Neutrophil (primary cell): Measurements from ENCODE around the gene AKAP6.

Source experiments
- H3K27ac ChIP-seq: fragments of 200-600 bp; sonication (generic); 2 replicates; pipeline ENCODE4 v1.5.1; 2016; ENCODE audit warnings: mild to moderate bottlenecking, moderate library complexity
- H3K27me3 ChIP-seq: fragments of 200-600 bp; sonication (generic); 2 replicates; pipeline ENCODE4 v1.6.0; 2016; ENCODE audit warnings: mild to moderate bottlenecking
- H3K36me3 ChIP-seq: fragments of 200-600 bp; sonication (generic); 2 replicates; pipeline ENCODE4 v1.5.1; 2017
- H3K4me1 ChIP-seq, 2 experiments: fragments of 200-600 bp in 1 of 2; sonication (generic) in 1 of 2; 1 replicate in 1 of 2; 2 replicates in 1 of 2; pipeline versions ENCODE4 v1.5.1 to v1.6.1; 2013 to 2016; ENCODE audit warnings: low read depth in 1 of 2, low read length in 1 of 2, mild to moderate bottlenecking in 1 of 2, moderate library complexity in 1 of 2; ENCODE audit not compliant: control insufficient read depth in 1 of 2, insufficient read depth in 1 of 2
- H3K4me3 ChIP-seq, 2 experiments: fragments of 200-600 bp in 1 of 2; sonication (generic) in 1 of 2; 1 replicate in 1 of 2; 2 replicates in 1 of 2; pipeline ENCODE4 v1.5.1; 2013 to 2016; ENCODE audit warnings: low read depth in 1 of 2, low read length in 1 of 2, mild to moderate bottlenecking in 1 of 2, moderate library complexity in 1 of 2
- H3K9me3 ChIP-seq: fragments of 200-600 bp; sonication (generic); 2 replicates; pipeline ENCODE4 v1.5.1; 2016
- CTCF ChIP-seq: fragments of 200-600 bp; sonication (generic); IDR thresholded peaks from 2 replicates; pipeline ENCODE4 v1.5.1; 2016; ENCODE audit warnings: antibody characterized with exemption

Gene AKAP6

GRCh38 chr14:32701475-32701874, 372.4 kb downstream of the AKAP6 start:
- Histone ChIP-seq H3K27me3 (no peaks in the 10 kb centered on the region), H3K27ac (no peak overlapping the region), H3K36me3 (no peaks in the 10 kb centered on the region), H3K4me3 (no peak overlapping the region), H3K9me3 (no peaks in the 10 kb centered on the region), H3K4me1 (no peaks in the 10 kb centered on the region)
- no peak for TF ChIP-seq CTCF

- no peaks in the 10 kb centered on the region for H3K9me3 ChIP-seq
- TF ChIP-seq CTCF: no peak
- H3K27ac ChIP-seq: no peak overlapping the region
- H3K36me3 ChIP-seq: no peaks in the 10 kb centered on the region
- no peaks in the 10 kb centered on the region for H3K4me1 ChIP-seq
- H3K4me3 ChIP-seq: no peak overlapping the region
- H3K27me3 ChIP-seq: no peaks in the 10 kb centered on the region
Measured at GRCh38 chr14:32702088-32702487, 373.0 kb downstream of the AKAP6 start.

GRCh38 chr14:32702562-32702961, 373.5 kb downstream of the AKAP6 start:
- no peaks in the 10 kb centered on the region for H3K27me3 ChIP-seq
- no peaks in the 10 kb centered on the region for H3K4me1 ChIP-seq
- no peak overlapping the region for H3K27ac ChIP-seq
- H3K4me3 ChIP-seq: no peak overlapping the region
- no peaks in the 10 kb centered on the region for H3K9me3 ChIP-seq
- no peaks in the 10 kb centered on the region for H3K36me3 ChIP-seq
- TF ChIP-seq CTCF: no peak

- no peaks in the 10 kb centered on the region for H3K4me1 ChIP-seq
- H3K4me3 ChIP-seq: no peak overlapping the region
- no peak overlapping the region for H3K27ac ChIP-seq
- no peaks in the 10 kb centered on the region for H3K9me3 ChIP-seq
- no peak for TF ChIP-seq CTCF
- H3K36me3 ChIP-seq: no peaks in the 10 kb centered on the region
- H3K27me3 ChIP-seq: no peaks in the 10 kb centered on the region
Measured at GRCh38 chr14:32703183-32703621, 374.1 kb downstream of the AKAP6 start.

GRCh38 chr14:32706721-32707519, 377.8 kb downstream of the AKAP6 start:
- Histone ChIP-seq H3K4me1 (no peaks in the 10 kb centered on the region), H3K36me3 (no peaks in the 10 kb centered on the region), H3K27me3 (no peaks in the 10 kb centered on the region), H3K4me3 (no peak overlapping the region), H3K9me3 (no peaks in the 10 kb centered on the region), H3K27ac (no peak overlapping the region)
- TF ChIP-seq CTCF: no peak
